Immature natural killer cell (primary cell): ENCODE results near the gene TMEM131L. TPM values are rescaled to one million over a fixed set of nuclear protein-coding genes. Genes with fewer than 3 reads are reported as not detected.
"Not testable (repeated sequence)": the region's sequence is repeated elsewhere in the genome, so short reads cannot be mapped to it uniquely, and the experiment has no call there.

Source experiments
- DNase-seq, 3 donors: peaks; one replicate each; pipeline ENCODE4 v3.0.0; 2022; ENCODE audit warnings: mixed read lengths in 1 of 3
- H3K27ac Mint-ChIP-seq, 6 donors: one replicate each; pipeline ENCODE4 v1.8.0; 2020; ENCODE audit warnings: mixed read lengths in 6 of 6, mild to moderate bottlenecking in 5 of 6, inconsistent platforms in 4 of 6, moderate library complexity in 3 of 6
- H3K27me3 Mint-ChIP-seq, 3 donors: one replicate each; pipeline ENCODE4 v1.8.0; 2020 to 2021; ENCODE audit warnings: low read depth in 3 of 3, mild to moderate bottlenecking in 3 of 3, mixed read lengths in 3 of 3, moderate library complexity in 3 of 3, inconsistent platforms in 1 of 3
- H3K36me3 Mint-ChIP-seq, 3 donors: one replicate each; pipeline ENCODE4 v1.8.0; 2020; ENCODE audit warnings: mixed read lengths in 3 of 3, inconsistent platforms in 2 of 3, mild to moderate bottlenecking in 2 of 3
- H3K4me1 Mint-ChIP-seq, 2 donors: one replicate each; pipeline ENCODE4 v1.8.0; 2020; ENCODE audit warnings: inconsistent platforms in 2 of 2, mild to moderate bottlenecking in 2 of 2, mixed read lengths in 2 of 2, moderate library complexity in 1 of 2
- H3K4me3 Mint-ChIP-seq, 5 donors: one replicate each; pipeline ENCODE4 v1.8.0; 2020; ENCODE audit warnings: mild to moderate bottlenecking in 5 of 5, mixed read lengths in 5 of 5, inconsistent platforms in 3 of 5, moderate library complexity in 3 of 5
- H3K9me3 Mint-ChIP-seq, 6 donors: one replicate each; pipeline ENCODE4 v1.8.0; 2020; ENCODE audit warnings: mild to moderate bottlenecking in 6 of 6, mixed read lengths in 6 of 6, inconsistent platforms in 4 of 6, moderate library complexity in 3 of 6
- polyA plus RNA-seq, 3 donors: library from polyadenylated mRNA; unstranded; fragments of 300-500 nt; fragmentation: Illumina TruSeq; gene quantifications; one replicate each; pipeline ENCODE4 v1.2.3, GENCODE V29; 2021

TMEM131L gene
- polyA plus RNA-seq, 3 donors from 2014 or later, result 9.3 to 32.4 (median 20.6) TPM

- no peaks in the 10 kb centered on the region for H3K36me3 Mint-ChIP-seq
- H3K4me1 Mint-ChIP-seq, result peaks cover 15 to 19% of the 10 kb centered on the region in 2 donors
- H3K9me3 Mint-ChIP-seq, result no peaks in the 10 kb centered on the region
- H3K27me3 Mint-ChIP-seq, result peaks cover 0 to 2% (median 0%) of the 10 kb centered on the region in 3 donors
- no peak overlapping the region for H3K4me3 Mint-ChIP-seq
- no peak overlapping the region for H3K27ac Mint-ChIP-seq
- no peak for DNase-seq
Observed at GRCh38 chr4:153453402-153453801, 12.8 kb upstream of the TMEM131L start.

GRCh38 chr4:153458969-153459368, 7.2 kb upstream of the TMEM131L start:
- Mint-ChIP-seq H3K27ac (peak overlapping the region in 2 of 6 donors; percentile 65 to 68), H3K9me3 (no peaks in the 10 kb centered on the region), H3K36me3 (peaks cover 0 to 6% (median 0%) of the 10 kb centered on the region in 3 donors), H3K4me1 (no peaks in the 10 kb centered on the region), H3K4me3 (no peak overlapping the region), H3K27me3 (peaks cover 0 to 2% (median 0%) of the 10 kb centered on the region in 3 donors)
- no peak for DNase-seq

DNA sequence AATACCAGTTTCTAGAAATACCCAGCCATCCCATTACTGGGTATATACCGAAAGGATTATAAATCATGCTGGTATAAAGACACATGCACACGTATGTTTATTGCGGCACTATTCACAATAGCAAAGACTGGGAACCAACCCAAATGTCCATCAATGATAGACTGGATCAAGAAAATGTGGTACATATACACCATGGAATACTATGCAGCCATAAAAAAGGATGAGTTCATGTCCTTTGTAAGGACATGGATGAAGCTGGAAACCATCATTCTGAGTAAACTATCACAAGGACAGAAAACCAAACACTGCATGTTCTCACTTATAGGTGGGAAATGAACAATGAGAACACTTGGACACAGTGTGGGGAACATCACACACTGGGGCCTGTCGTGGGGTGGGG, 4.6 kb upstream of the TMEM131L start:
- peaks cover 9 to 14% of the 10 kb centered on the region in 2 donors for H3K4me1 Mint-ChIP-seq
- not testable (repeated sequence) for H3K27me3 Mint-ChIP-seq

GRCh38 chr4:153464068-153464467, 2.1 kb upstream of the TMEM131L start:
- peaks cover 2 to 8% (median 2%) of the 10 kb centered on the region in 3 donors for H3K27me3 Mint-ChIP-seq
- peak overlapping the region in 1 of 5 donors; percentile 40 for H3K4me3 Mint-ChIP-seq
- no peaks in the 10 kb centered on the region for H3K9me3 Mint-ChIP-seq
- peaks cover 29 to 37% of the 10 kb centered on the region in 2 donors for H3K4me1 Mint-ChIP-seq
- H3K36me3 Mint-ChIP-seq, result peaks cover 0 to 2% (median 0%) of the 10 kb centered on the region in 3 donors
- H3K27ac Mint-ChIP-seq, result no peak overlapping the region
- DNase-seq, result no peak

More for the DNA sequence above, 4.6 kb upstream of the TMEM131L start:
- H3K27ac Mint-ChIP-seq, DNase-seq, H3K9me3 Mint-ChIP-seq, H3K4me3 Mint-ChIP-seq, H3K36me3 Mint-ChIP-seq: not testable (repeated sequence)

- peaks cover 2 to 5% (median 2%) of the 10 kb centered on the region in 3 donors for H3K27me3 Mint-ChIP-seq
- peaks cover 40 to 47% of the 10 kb centered on the region in 2 donors for H3K4me1 Mint-ChIP-seq
- peak overlapping the region; percentile 69 to 93 (median 88) for H3K27ac Mint-ChIP-seq
- H3K36me3 Mint-ChIP-seq, result no peaks in the 10 kb centered on the region
- no peak for DNase-seq
- H3K9me3 Mint-ChIP-seq, result no peaks in the 10 kb centered on the region
- H3K4me3 Mint-ChIP-seq, result peak overlapping the region; percentile 91 to 96 (median 92)
Observed at GRCh38 chr4:153465140-153465539, 1.0 kb upstream of the TMEM131L start.

DNA sequence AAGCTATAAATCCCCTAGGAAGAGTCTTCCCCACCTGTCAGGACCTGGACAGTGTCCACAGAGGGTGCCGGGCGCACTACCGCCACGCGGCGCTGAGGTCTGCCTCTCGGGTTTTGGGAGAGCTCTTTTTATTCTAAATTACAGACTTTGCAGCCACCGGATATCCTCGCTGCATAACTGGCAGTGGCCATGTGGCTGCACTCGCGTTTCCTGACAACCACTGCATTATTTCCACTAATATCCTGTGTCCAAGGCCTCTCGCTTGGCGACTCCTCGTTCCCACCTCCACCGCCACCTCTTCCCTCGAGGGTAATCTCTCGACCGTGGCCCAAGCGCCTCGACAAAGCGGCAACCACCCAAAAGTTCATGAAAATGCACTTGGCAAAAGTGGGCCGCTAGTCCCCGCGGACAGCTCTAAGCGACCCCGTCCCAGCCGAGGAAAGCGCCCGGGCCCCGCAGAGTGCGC, 512 bp upstream of the TMEM131L start:
- H3K27ac Mint-ChIP-seq, result peak overlapping the region; percentile 69 to 93 (median 88)
- H3K9me3 Mint-ChIP-seq, result no peaks in the 10 kb centered on the region
- peak in 1 of 3 donors; percentile 54 for DNase-seq
- H3K4me1 Mint-ChIP-seq, result peaks cover 45 to 52% of the 10 kb centered on the region in 2 donors
- peaks cover 2 to 5% (median 2%) of the 10 kb centered on the region in 3 donors for H3K27me3 Mint-ChIP-seq
- peak overlapping the region; percentile 91 to 96 (median 92) for H3K4me3 Mint-ChIP-seq
- no peaks in the 10 kb centered on the region for H3K36me3 Mint-ChIP-seq

GRCh38 chr4:153466949-153467896, 1.1 kb downstream of the TMEM131L start:
- Mint-ChIP-seq H3K36me3 (peaks cover 0 to 4% (median 2%) of the 10 kb centered on the region in 3 donors), H3K9me3 (no peaks in the 10 kb centered on the region), H3K4me3 (peak overlapping the region; percentile 92 to 98 (median 94)), H3K27ac (peak overlapping the region; percentile 87 to 99 (median 96)), H3K27me3 (peaks cover 2 to 6% (median 5%) of the 10 kb centered on the region in 3 donors), H3K4me1 (peaks cover 61 to 68% of the 10 kb centered on the region in 2 donors)
- DNase-seq, result peak; percentile 24 to 30 (median 26)

GRCh38 chr4:153467897-153468262, 1.7 kb downstream of the TMEM131L start:
- Mint-ChIP-seq H3K9me3 (no peaks in the 10 kb centered on the region), H3K27ac (peak overlapping the region; percentile 87 to 99 (median 96)), H3K36me3 (peaks cover 0 to 4% (median 2%) of the 10 kb centered on the region in 3 donors), H3K4me1 (peaks cover 67 to 75% of the 10 kb centered on the region in 2 donors), H3K4me3 (peak overlapping the region; percentile 92 to 98 (median 94)), H3K27me3 (peaks cover 2 to 8% (median 5%) of the 10 kb centered on the region in 3 donors)
- DNase-seq, result peak; percentile 27 to 39 (median 38)

DNA sequence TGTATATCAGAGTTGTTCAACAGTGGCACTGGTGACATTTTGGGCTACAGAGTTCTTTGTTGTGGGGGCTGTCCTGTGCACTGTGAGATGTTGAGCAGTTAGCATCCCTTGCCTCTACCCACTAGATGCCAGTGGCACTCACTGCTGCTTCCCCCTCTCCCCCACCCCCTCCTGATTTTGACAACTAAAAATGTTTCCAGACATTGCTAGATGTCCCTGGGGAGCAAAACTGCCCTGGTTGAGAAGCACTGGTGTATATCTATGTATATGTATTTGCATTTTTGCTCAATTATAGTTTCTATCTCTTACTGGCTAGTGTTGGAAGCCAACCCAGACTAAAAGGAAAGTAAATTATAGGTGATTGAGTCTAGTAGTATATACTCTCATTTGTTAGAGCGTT, 2.4 kb downstream of the TMEM131L start:
- Mint-ChIP-seq H3K36me3 (peaks cover 0 to 6% (median 4%) of the 10 kb centered on the region in 3 donors), H3K4me1 (peaks cover 73 to 81% of the 10 kb centered on the region in 2 donors), H3K4me3 (peak overlapping the region; percentile 92 to 98 (median 94)), H3K27ac (peak overlapping the region; percentile 87 to 99 (median 96)), H3K9me3 (no peaks in the 10 kb centered on the region), H3K27me3 (peaks cover 2 to 8% (median 5%) of the 10 kb centered on the region in 3 donors)
- no peak for DNase-seq

- H3K4me3 Mint-ChIP-seq, result peak overlapping the region; percentile 92 to 98 (median 94)
- H3K36me3 Mint-ChIP-seq, result peaks cover 0 to 7% (median 4%) of the 10 kb centered on the region in 3 donors
- DNase-seq, result no peak
- H3K9me3 Mint-ChIP-seq, result no peaks in the 10 kb centered on the region
- H3K4me1 Mint-ChIP-seq, result peaks cover 78 to 85% of the 10 kb centered on the region in 2 donors
- H3K27me3 Mint-ChIP-seq, result peaks cover 2 to 8% (median 5%) of the 10 kb centered on the region in 3 donors
- peak overlapping the region; percentile 87 to 99 (median 96) for H3K27ac Mint-ChIP-seq
Observed at GRCh38 chr4:153469031-153469430, 2.9 kb downstream of the TMEM131L start.

- Mint-ChIP-seq H3K4me1 (peaks cover 79 to 85% of the 10 kb centered on the region in 2 donors), H3K4me3 (peak overlapping the region; percentile 44 to 78 (median 60)), H3K27ac (peak overlapping the region; percentile 87 to 99 (median 96)), H3K36me3 (peaks cover 9 to 16% (median 9%) of the 10 kb centered on the region in 3 donors)
- not testable (repeated sequence) for H3K9me3 Mint-ChIP-seq, DNase-seq, H3K27me3 Mint-ChIP-seq
Observed at GRCh38 chr4:153471071-153471697, 5.0 kb downstream of the TMEM131L start.

- Mint-ChIP-seq H3K27ac (peak overlapping the region; percentile 87 to 99 (median 94)), H3K27me3 (peaks cover 2 to 8% (median 2%) of the 10 kb centered on the region in 3 donors), H3K4me3 (peak overlapping the region; percentile 44 to 78 (median 60)), H3K36me3 (peaks cover 9 to 16% (median 9%) of the 10 kb centered on the region in 3 donors), H3K4me1 (peaks cover 79 to 87% of the 10 kb centered on the region in 2 donors), H3K9me3 (no peaks in the 10 kb centered on the region)
- DNase-seq, result peak; percentile 48 to 56 (median 50)
Observed at GRCh38 chr4:153471698-153472093, 5.5 kb downstream of the TMEM131L start.
